ENCODE results near the gene AFG1L.
"Not testable (repeated sequence)": the region's sequence is repeated elsewhere in the genome, so short reads cannot be mapped to it uniquely, and the experiment has no call there.

The AFG1L gene

GRCh38 chr6:108294727-108295625 is at the start of gene AFG1L:
TSS of gene AFG1L (plus strand) at chr6:108295054. CDS start at chr6:108295080, 26 bp downstream.
- DNase-seq (ENCODE audit: low spot score), result peak; percentile 91

- not testable (repeated sequence) for DNase-seq (ENCODE audit: low spot score)
These were observed 49.8 kb upstream of the AFG1L start for GRCh38 chr6:108245095-108245494.

GRCh38 chr6:108247965-108248536 is 46.8 kb upstream of the AFG1L start:
- DNase-seq (ENCODE audit: low spot score), result no peak

GRCh38 chr6:108250240-108250866 is 44.5 kb upstream of the AFG1L start:
- peak; percentile 23 for DNase-seq (ENCODE audit: low spot score)

GRCh38 chr6:108251252-108251651 is 43.6 kb upstream of the AFG1L start:
- DNase-seq (ENCODE audit: low spot score), result no peak

GRCh38 chr6:108252055-108252454 is 42.8 kb upstream of the AFG1L start:
- DNase-seq (ENCODE audit: low spot score), result no peak

- no peak for DNase-seq (ENCODE audit: low spot score)
These were observed 41.6 kb upstream of the AFG1L start for GRCh38 chr6:108253241-108253640.

- no peak for DNase-seq (ENCODE audit: low spot score)
These were observed 40.1 kb upstream of the AFG1L start for GRCh38 chr6:108254433-108255410.

GRCh38 chr6:108260126-108260808 is 34.6 kb upstream of the AFG1L start:
- peak; percentile 62 for DNase-seq (ENCODE audit: low spot score)

- DNase-seq (ENCODE audit: low spot score), result peak; percentile 94
These were observed 33.9 kb upstream of the AFG1L start, which contains the start of gene SNX3 for GRCh38 chr6:108260809-108261569. TSS of gene SNX3 (minus strand) at chr6:108261040. CDS start at chr6:108260921, 119 bp downstream.

- no peak for DNase-seq (ENCODE audit: low spot score)
These were observed 31.5 kb upstream of the AFG1L start for GRCh38 chr6:108263371-108263770.

- DNase-seq (ENCODE audit: low spot score), result no peak
These were observed 26.0 kb upstream of the AFG1L start for GRCh38 chr6:108268845-108269244.

GRCh38 chr6:108269955-108270354 is 24.9 kb upstream of the AFG1L start:
- DNase-seq (ENCODE audit: low spot score), result not testable (repeated sequence)

GRCh38 chr6:108274546-108274945 is 20.3 kb upstream of the AFG1L start:
- no peak for DNase-seq (ENCODE audit: low spot score)

- DNase-seq (ENCODE audit: low spot score), result no peak
These were observed 18.9 kb upstream of the AFG1L start for GRCh38 chr6:108275976-108276375.

- DNase-seq (ENCODE audit: low spot score), result no peak
These were observed 17.6 kb upstream of the AFG1L start for GRCh38 chr6:108277295-108277694.

- DNase-seq (ENCODE audit: low spot score), result no peak
These were observed 17.0 kb upstream of the AFG1L start for GRCh38 chr6:108277831-108278230.

GRCh38 chr6:108285381-108285780 is 9.5 kb upstream of the AFG1L start:
- DNase-seq (ENCODE audit: low spot score), result no peak

- no peak for DNase-seq (ENCODE audit: low spot score)
These were observed 8.5 kb upstream of the AFG1L start for GRCh38 chr6:108286366-108286765.

- DNase-seq (ENCODE audit: low spot score), result no peak
These were observed 7.5 kb upstream of the AFG1L start for GRCh38 chr6:108287373-108287772.

All from RKO (cell line).